ENCODE data around the gene DCUN1D3.
"Not testable (repeated sequence)": the region's sequence is repeated elsewhere in the genome, so short reads cannot be mapped to it uniquely, and the experiment has no call there.

Gene DCUN1D3

DNA sequence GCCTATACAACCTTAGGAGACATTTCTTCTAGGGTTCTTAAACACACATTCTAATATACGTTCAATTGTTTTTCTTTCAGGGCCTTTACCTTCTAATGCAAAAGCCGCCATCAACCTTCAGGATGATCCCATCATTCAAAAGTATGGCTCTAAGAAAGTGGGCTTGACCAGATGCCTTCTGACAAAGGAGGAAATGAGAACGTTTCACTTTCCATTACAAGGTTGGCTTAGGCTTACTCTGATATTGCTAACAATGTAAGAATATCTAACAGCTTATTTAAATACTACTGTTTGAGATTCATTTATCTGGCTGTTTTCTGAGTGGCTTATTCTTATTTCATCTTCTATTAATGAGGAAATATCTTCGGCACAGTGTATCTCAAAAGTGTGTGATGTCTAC is 78.5 kb downstream of the DCUN1D3 start:
- DNase-seq: no peak

DNA sequence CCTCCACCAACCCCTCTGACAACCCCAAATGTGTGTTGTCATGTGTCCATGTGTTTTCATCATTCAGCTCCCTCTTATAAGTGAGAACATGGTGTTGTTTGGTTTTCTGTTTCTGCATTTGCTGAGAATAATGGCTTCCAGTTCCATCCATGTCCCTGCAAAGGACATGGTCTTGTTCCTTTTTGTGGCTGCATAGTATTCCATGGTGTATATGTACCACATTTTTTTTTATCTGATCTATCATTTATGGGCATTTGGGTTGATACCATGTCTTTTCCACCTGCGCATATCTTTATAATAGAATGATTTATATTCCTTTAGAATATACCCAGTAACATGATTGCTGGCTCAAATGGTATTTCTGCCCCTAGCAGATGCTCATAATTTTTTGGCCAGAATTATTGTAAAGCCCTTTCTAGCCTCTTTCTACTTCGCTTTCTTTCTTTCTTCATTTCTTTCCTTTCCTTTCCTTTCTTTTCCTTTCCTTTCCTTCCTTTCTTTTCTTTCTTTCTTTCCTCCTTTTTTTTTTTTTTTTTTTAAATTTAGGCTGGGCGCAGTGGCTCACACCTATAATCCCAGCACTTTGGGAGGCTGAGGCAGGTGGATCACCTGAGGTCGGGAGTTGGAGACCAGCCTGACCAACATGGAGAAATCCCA is 81.1 kb downstream of the DCUN1D3 start:
- no peak for DNase-seq

DNA sequence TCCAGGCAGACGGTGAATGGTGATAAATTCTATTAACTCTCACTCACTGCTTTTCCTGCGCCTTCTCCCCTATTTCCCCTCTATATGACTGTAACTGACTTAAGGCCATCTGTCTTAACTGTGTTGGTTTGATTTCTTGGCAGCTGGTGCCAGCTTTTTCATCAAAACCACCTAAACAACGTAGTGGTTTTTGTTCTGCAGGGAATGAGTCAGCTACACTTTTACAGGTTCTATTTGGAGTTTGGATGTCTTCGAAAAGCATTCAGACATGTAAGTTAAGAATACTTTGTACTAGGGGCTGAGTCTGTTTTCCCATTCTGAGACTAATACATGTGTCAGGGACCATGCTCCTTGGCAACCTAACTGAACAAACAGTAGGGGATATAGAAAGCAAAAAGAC is 85.4 kb downstream of the DCUN1D3 start:
- DNase-seq: peak; percentile 73

DNA sequence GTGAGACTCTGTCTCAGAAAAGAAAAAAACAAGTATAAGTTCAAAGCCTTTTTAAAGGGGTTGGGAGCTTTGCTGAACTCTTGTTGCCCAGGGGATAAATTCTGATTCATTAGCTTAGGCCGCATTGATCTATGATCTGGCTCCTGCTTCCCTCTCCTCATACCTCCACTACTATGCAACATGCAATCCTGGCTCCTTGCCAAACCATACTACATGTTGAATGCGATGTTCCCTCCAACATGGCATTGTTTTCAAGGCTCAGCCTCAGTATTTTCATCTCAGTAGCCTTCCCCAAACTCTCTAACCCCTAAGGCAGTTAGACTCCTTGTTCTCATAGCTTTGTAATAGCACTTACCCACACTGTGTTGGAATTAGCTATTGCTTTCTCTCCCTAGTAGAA is 87.6 kb downstream of the DCUN1D3 start:
- DNase-seq: no peak

DNA sequence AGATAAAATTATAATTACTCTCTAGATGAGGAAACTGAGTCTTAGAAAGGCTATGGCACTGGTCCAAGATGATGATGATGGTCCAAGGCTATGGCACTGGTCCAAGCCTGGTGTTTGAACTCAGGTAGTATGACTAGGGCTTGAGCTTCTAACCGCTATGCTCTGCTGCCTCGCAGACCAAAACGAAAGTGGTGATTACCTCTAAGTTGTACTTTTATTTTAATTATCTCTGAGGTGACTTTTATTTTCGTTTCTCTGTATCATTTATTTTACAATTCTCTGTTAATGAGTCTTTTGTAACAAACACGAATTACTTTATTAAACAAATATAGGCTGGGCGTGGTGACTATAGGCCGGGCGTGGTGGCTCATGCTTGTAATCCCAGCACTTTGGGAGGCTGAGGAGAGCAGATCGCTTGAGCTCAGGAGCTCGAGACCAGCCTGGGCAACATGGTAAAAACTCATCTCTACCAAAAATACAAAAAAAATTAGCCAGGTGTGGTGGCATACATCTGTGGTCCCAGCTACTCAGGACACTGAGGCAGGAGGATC is 88.2 kb downstream of the DCUN1D3 start:
- no peak for DNase-seq

DNA sequence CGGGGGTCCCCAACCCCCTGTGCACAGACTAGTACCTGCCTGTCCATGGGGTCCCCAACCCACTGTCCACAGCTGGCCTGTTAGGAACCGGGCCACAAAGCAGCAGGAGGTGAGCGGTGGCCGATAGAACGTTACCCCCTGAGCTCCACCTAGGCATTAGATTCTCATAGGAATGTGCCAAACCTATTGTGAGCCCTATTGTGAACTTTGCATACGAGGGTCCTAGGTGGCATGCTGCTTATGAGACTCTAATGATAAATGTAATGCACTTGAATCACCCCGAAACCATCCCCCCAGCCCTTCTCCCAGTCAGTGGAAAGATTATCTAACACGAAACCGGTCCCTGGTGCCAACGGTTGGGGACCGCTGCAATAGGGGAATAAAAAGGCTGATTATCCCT is 92.3 kb downstream of the DCUN1D3 start:
- DNase-seq: no peak

DNA sequence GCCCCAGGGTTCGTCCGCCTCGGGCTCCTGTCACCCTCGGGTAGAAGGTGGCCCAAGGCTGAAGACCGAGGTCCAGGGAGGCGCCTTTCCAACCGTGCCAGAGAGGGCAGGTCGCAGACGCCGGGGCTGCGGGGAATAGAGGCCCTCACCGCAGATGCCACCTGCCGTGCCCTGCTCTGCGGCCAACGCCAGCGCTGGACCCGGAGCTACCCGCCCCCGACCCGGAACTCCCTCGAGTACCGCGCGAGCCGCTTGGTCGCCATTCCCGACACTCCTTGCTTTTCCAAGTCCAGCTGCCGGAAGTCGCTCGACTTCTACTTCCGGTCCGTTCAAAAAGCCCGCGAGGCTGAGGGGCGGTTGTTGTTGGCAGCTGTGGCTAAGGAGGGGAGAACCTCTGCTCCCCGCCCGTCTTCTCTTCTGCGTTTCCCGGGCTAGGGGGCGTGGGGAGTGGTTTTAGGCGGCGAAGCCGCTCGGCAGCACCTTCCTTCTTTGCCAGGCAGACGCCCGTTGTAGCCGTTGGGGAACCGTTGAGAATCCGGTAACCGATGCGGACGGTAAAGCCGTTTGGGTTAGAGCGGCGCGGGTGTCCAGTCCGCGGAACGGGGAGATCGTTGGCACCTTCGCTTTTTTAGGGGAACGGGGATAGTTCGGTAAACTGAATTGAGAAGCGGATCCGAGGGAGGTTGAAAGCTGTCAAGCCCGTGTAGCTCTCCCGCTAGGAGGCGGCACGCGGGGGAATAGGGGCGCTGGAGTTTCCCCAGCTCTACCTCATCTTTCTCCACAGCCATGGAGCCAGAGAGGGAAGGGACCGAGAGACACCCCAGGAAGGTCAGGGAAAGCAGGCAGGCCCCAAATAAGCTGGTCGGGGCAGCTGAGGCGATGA is 93.7 kb downstream of the DCUN1D3 start, which contains the start of the genes ERI2 and REXO5:
Gene ERI2, minus strand, starts transcription at position 305 of the 883 bp plus-strand sequence. Its CDS starts 42 bp downstream, at position 263.
Gene REXO5, plus strand, starts transcription at position 360 of the 883 bp plus-strand sequence. Its CDS starts 427 bp downstream, at position 787.
- DNase-seq: peak; percentile 86

DNA sequence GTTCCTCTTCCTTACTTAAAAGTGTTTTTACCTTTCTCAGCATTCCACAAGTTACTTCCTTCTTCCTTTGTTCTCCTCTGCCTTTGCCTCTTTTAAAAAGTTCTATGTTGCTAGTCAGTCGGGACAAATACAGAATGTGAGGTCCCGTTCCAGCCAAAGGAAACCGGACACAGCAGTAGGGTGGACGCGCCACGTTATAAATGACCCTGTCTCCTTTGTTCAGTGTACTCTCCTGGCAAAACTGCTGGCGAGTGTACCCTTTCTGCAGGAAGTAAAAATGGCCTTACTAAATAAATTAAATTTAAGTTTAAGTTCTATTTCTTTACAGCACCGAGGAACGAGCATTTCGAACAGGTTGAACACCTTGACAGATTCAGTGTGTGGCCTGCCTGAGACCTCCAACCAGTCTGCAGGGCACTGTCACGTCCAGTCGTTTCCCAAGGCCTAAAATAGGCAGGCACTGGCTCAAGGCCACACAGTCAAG is 94.4 kb downstream of the DCUN1D3 start:
- DNase-seq: not testable (repeated sequence)
